Suprapubic skin (tissue), 4 donors: ENCODE measurements around the gene NAA11. TPM values are rescaled to one million over a fixed set of nuclear protein-coding genes. Genes with fewer than 3 reads are reported as not detected.

ENCODE experiments used
- DNase-seq, 2 donors: peaks; one replicate each; pipeline ENCODE4 v3.0.0-alpha.2; 2019; ENCODE audit warnings: low spot score in 2 of 2
- H3K27ac ChIP-seq: fragments of 200-600 bp; sonication (generic); one replicate; pipeline ENCODE4 v1.5.1; 2019
- H3K27me3 ChIP-seq: fragments of 200-600 bp; sonication (generic); one replicate; pipeline ENCODE4 v1.5.1; 2019
- H3K36me3 ChIP-seq: fragments of 200-600 bp; sonication (generic); one replicate; pipeline ENCODE4 v1.5.1; 2019
- H3K4me1 ChIP-seq: fragments of 200-600 bp; sonication (generic); one replicate; pipeline ENCODE4 v1.5.1; 2019
- H3K4me3 ChIP-seq: fragments of 200-600 bp; sonication (generic); one replicate; pipeline ENCODE4 v1.5.1; 2019; ENCODE audit warnings: mild to moderate bottlenecking
- H3K9me3 ChIP-seq: fragments of 200-600 bp; sonication (generic); one replicate; pipeline ENCODE4 v1.5.1; 2019
- EP300 ChIP-seq: sonication (generic); formaldehyde crosslinking; IDR thresholded peaks from one replicate; pipeline ENCODE4 v1.6.1; 2017; ENCODE audit warnings: antibody characterized with exemption
- POLR2A ChIP-seq, 2 donors: fragments of 450-650 bp; IDR thresholded peaks; one replicate each; pipeline ENCODE4 v1.6.1; 2017; ENCODE audit warnings: antibody characterized with exemption in 2 of 2, mild to moderate bottlenecking in 2 of 2, moderate library complexity in 2 of 2
- POLR2AphosphoS5 ChIP-seq, 3 donors: sonication (generic); formaldehyde crosslinking; IDR thresholded peaks; one replicate each; pipeline ENCODE4 v1.6.1; 2017; ENCODE audit warnings: antibody characterized with exemption in 3 of 3
- WGBS: methylation state at CpG from one replicate; pipeline ENCODE4 v1.1.5; 2018; 5-methylcytosine and 5-hydroxymethylcytosine counted together
- total RNA-seq, 4 donors: library from RNA; depleted of rRNA; stranded (reverse); fragments of >200 nt; gene quantifications; one replicate each; pipeline ENCODE4 v1.1.0, GENCODE V29; 2016
- TF ChIP-seq, protein P1 (sequence below), 2 donors: fragments of 200-600 bp in 1 of 2; fragments of 450-650 bp in 1 of 2; sonication (generic) in 1 of 2; IDR thresholded peaks; one replicate each; pipeline ENCODE4 v1.5.1; 2016 to 2019; ENCODE audit warnings: antibody characterized with exemption in 2 of 2, mild to moderate bottlenecking in 1 of 2, moderate library complexity in 1 of 2

NAA11 gene
- total RNA-seq, 4 donors from 2014 or later, result not detected

DNA sequence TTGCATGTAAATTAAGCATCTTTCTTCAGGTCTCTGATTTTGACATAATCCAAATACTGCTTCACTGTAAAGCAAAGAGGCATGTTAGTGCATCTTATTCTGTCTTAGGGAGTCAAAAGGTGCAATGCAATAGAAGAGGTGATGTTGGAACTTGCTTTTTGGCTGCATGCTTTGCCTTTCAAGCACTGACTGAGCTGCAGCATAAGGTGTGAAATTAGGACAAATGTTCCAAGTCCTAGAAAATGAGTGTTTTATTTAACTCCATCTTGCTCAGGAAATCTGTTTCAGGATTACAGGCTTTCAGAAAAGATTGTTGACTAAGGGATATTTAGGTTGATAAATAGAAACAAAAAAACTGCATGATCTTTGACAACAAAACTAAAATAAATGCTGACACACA is 30.8 kb downstream of the NAA11 start:
- H3K27me3 ChIP-seq, result no peaks in the 10 kb centered on the region
- no peak for DNase-seq
- no peak overlapping the region for H3K27ac ChIP-seq
- TF ChIP-seq POLR2A (IDR thresholded peaks at IDR 0.05) (no peak), EP300 (no peak), POLR2AphosphoS5 (IDR thresholded peaks at IDR 0.05) (no peak)
- TF ChIP-seq, protein P1, sequence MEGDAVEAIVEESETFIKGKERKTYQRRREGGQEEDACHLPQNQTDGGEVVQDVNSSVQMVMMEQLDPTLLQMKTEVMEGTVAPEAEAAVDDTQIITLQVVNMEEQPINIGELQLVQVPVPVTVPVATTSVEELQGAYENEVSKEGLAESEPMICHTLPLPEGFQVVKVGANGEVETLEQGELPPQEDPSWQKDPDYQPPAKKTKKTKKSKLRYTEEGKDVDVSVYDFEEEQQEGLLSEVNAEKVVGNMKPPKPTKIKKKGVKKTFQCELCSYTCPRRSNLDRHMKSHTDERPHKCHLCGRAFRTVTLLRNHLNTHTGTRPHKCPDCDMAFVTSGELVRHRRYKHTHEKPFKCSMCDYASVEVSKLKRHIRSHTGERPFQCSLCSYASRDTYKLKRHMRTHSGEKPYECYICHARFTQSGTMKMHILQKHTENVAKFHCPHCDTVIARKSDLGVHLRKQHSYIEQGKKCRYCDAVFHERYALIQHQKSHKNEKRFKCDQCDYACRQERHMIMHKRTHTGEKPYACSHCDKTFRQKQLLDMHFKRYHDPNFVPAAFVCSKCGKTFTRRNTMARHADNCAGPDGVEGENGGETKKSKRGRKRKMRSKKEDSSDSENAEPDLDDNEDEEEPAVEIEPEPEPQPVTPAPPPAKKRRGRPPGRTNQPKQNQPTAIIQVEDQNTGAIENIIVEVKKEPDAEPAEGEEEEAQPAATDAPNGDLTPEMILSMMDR (IDR thresholded peaks at IDR 0.05), result no peak
- no peaks in the 10 kb centered on the region for H3K4me1 ChIP-seq
- H3K9me3 ChIP-seq, result no peaks in the 10 kb centered on the region
- no peak overlapping the region for H3K4me3 ChIP-seq
- H3K36me3 ChIP-seq, result no peaks in the 10 kb centered on the region

DNA sequence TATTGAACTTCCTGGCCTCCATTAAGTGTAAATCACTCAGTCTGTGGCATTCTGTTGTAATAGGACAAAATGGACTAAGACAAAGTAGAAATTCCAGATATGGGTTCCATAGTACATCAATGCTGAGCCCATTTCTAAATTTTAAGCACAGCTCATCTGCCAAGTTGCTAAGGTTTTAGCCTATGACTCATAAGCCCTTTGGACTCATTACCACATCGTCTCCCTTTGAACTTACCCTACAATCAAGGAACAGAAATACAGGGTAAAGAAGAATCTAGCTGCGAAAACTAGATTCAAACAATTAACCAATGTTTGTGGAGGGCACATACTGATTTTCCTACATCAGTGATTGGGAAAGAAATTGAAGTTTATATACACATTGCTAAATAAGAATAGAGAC is 31.8 kb downstream of the NAA11 start:
- Histone ChIP-seq H3K27ac (no peak overlapping the region), H3K36me3 (no peaks in the 10 kb centered on the region), H3K9me3 (no peaks in the 10 kb centered on the region), H3K4me1 (no peaks in the 10 kb centered on the region), H3K27me3 (no peaks in the 10 kb centered on the region), H3K4me3 (no peak overlapping the region)
- 32% methylated on average over 2 of the region's 2 CpGs for whole genome bisulfite sequencing
- DNase-seq, result no peak
- no peak for TF ChIP-seq POLR2A (IDR thresholded peaks at IDR 0.05)
- TF ChIP-seq, protein P1 (IDR thresholded peaks at IDR 0.05), result no peak
- TF ChIP-seq POLR2AphosphoS5 (IDR thresholded peaks at IDR 0.05), result no peak
- TF ChIP-seq EP300, result no peak

DNA sequence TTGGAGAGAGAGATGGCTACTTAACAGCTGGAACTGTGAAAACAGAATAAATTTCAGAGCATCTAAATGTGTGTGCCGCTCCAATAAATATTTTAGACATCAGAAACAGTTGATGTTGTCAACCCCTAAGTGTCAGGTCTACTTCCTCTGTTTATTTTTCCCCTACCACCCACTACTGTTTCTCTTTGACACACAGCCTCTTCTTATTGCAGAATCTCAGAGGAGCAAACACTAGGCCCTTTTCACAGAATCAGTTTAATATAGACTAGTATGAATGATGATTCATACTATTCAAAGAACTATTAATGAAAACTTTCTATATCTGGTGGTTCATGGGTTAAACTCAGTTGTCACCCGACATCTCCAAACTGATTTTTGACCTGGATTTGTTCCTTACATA is 33.9 kb downstream of the NAA11 start:
- H3K9me3 ChIP-seq, result no peaks in the 10 kb centered on the region
- no peaks in the 10 kb centered on the region for H3K36me3 ChIP-seq
- no peak overlapping the region for H3K4me3 ChIP-seq
- H3K4me1 ChIP-seq, result no peaks in the 10 kb centered on the region
- TF ChIP-seq, protein P1 (IDR thresholded peaks at IDR 0.05), result no peak
- TF ChIP-seq POLR2AphosphoS5 (IDR thresholded peaks at IDR 0.05) (no peak), EP300 (no peak), POLR2A (IDR thresholded peaks at IDR 0.05) (no peak)
- WGBS, result 84% methylated on average over 2 of the region's 2 CpGs
- DNase-seq, result no peak
- H3K27me3 ChIP-seq, result no peaks in the 10 kb centered on the region
- no peak overlapping the region for H3K27ac ChIP-seq

DNA sequence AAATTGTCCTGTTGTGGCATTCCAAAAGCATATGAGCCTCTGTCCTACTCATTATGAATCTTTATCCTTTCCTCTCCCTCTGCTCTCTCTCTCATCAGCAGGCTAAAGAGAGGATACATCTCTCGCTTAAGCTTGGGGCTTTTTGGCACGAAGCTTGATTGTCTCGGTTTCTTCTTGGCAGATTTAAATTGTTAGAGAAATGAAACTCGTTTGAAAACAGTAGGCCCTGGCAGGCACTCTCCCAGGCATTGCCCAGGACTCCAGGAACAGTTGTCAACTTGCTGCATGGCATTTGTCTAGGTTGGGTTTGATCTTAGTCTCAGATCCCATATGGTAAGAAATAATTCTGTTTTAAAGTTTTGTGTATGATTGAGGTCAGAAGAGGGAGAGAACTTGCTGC is 35.5 kb downstream of the NAA11 start:
- Histone ChIP-seq H3K4me1 (no peaks in the 10 kb centered on the region), H3K27me3 (no peaks in the 10 kb centered on the region), H3K36me3 (no peaks in the 10 kb centered on the region), H3K9me3 (no peaks in the 10 kb centered on the region), H3K4me3 (no peak overlapping the region), H3K27ac (no peak overlapping the region)
- WGBS, result 38% methylated on average over 4 of the region's 4 CpGs
- no peak for DNase-seq
- TF ChIP-seq POLR2A (IDR thresholded peaks at IDR 0.05), result no peak
- TF ChIP-seq, protein P1 (IDR thresholded peaks at IDR 0.05), result no peak
- TF ChIP-seq POLR2AphosphoS5 (IDR thresholded peaks at IDR 0.05), result no peak
- no peak for TF ChIP-seq EP300

DNA sequence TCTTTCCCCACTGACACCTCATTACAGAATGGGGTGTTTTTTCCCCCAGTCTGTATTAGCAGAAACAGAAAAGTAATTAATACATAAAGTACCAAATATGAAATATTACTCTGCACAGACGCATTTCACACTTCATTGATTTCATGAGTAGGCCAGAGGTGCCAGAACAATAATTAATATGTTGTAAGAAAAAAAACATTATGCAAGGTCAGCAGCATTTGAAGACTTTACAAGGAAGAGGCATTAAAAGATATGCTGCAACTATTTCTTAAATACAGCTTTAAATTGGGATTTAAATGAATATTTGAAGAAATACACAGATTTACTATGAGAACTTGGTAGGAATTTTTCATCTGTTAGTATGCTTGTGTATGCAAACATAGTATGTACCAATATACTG is 37.7 kb downstream of the NAA11 start:
- no peaks in the 10 kb centered on the region for H3K9me3 ChIP-seq
- 89% methylated on average over 1 of the region's 1 CpG for WGBS

More for the DNA sequence above, 37.7 kb downstream of the NAA11 start:
- TF ChIP-seq POLR2AphosphoS5 (IDR thresholded peaks at IDR 0.05) (no peak), EP300 (no peak), POLR2A (IDR thresholded peaks at IDR 0.05) (no peak)
- TF ChIP-seq, protein P1 (IDR thresholded peaks at IDR 0.05), result no peak
- Histone ChIP-seq H3K4me3 (no peak overlapping the region), H3K27ac (no peak overlapping the region), H3K36me3 (no peaks in the 10 kb centered on the region), H3K4me1 (no peaks in the 10 kb centered on the region), H3K27me3 (no peaks in the 10 kb centered on the region)
- DNase-seq, result no peak
